HepG2 (cell line): Measurements from ENCODE around the gene UTP15. TPM values are rescaled to one million over a fixed set of nuclear protein-coding genes. Genes with fewer than 3 reads are reported as not detected.

Experiments used
- ATM ChIP-seq: fragments of 450-650 bp; IDR thresholded peaks from 2 replicates; pipeline ENCODE4 v1.7.1; 2017; ENCODE audit warnings: mild to moderate bottlenecking, borderline replicate concordance
- CENPBD1 ChIP-seq: sonication (generic); formaldehyde crosslinking; IDR thresholded peaks from 2 replicates; pipeline ENCODE4 v1.8.0; 2022; ENCODE audit warnings: missing genetic modification reagents, low read depth, mild to moderate bottlenecking, borderline replicate concordance
- CHD2 ChIP-seq: IDR thresholded peaks from 2 replicates; pipeline ENCODE4 v1.6.1; 2011; ENCODE audit warnings: low read depth, low read length, improper control_type of control experiment
- E2F2 ChIP-seq: sonication (generic); formaldehyde crosslinking; IDR thresholded peaks from 2 replicates; pipeline ENCODE4 v1.4.0; 2020; ENCODE audit warnings: missing genetic modification reagents, borderline replicate concordance
- ELF1 ChIP-seq: sonication (generic); formaldehyde crosslinking; IDR thresholded peaks from 2 replicates; pipeline ENCODE4 v1.4.0; 2020; ENCODE audit warnings: missing genetic modification reagents
- ELF4 ChIP-seq: sonication (generic); formaldehyde crosslinking; IDR thresholded peaks from 2 replicates; pipeline ENCODE4 v1.5.0; 2020; ENCODE audit warnings: missing genetic modification reagents, mild to moderate bottlenecking, moderate library complexity, borderline replicate concordance
- FOSL1 ChIP-seq: sonication (generic); formaldehyde crosslinking; IDR thresholded peaks from 2 replicates; pipeline ENCODE4 v1.9.0; 2021; ENCODE audit warnings: missing genetic modification reagents, borderline replicate concordance
- FOXJ3 ChIP-seq: sonication (generic); formaldehyde crosslinking; IDR thresholded peaks from 2 replicates; pipeline ENCODE4 v1.4.0; 2020; ENCODE audit warnings: missing genetic modification reagents, mild to moderate bottlenecking, borderline replicate concordance
- IKZF4 ChIP-seq: sonication (generic); formaldehyde crosslinking; IDR thresholded peaks from 2 replicates; pipeline ENCODE4 v1.5.1; 2020; ENCODE audit warnings: borderline replicate concordance, mild to moderate bottlenecking, low read depth, missing genetic modification reagents; ENCODE audit errors: not compliant biosample characterization
- JUND ChIP-seq: sonication (generic); formaldehyde crosslinking; IDR thresholded peaks from 2 replicates; pipeline ENCODE4 v1.8.0; 2022; ENCODE audit warnings: mild to moderate bottlenecking, missing genetic modification reagents
- MIER2 ChIP-seq: IDR thresholded peaks from 2 replicates; pipeline ENCODE4 v1.6.1; 2016; ENCODE audit warnings: missing biosample characterization, missing genetic modification reagents
- MTA3 ChIP-seq: sonication (generic); formaldehyde crosslinking; IDR thresholded peaks from 2 replicates; pipeline ENCODE4 v1.4.0; 2020; ENCODE audit warnings: missing genetic modification reagents
- NBN ChIP-seq: fragments of 450-650 bp; conservative IDR thresholded peaks from 2 replicates; pipeline ENCODE4 v1.6.1; 2017
- PHB2 ChIP-seq: fragments of 450-650 bp; IDR thresholded peaks from 2 replicates; pipeline ENCODE4 v1.6.1; 2018; ENCODE audit not compliant: partially characterized antibody
- PRDM15 ChIP-seq: sonication (generic); formaldehyde crosslinking; IDR thresholded peaks from 2 replicates; pipeline ENCODE4 v1.4.0; 2020; ENCODE audit warnings: missing genetic modification reagents
- RORA ChIP-seq: sonication (generic); formaldehyde crosslinking; IDR thresholded peaks from 2 replicates; pipeline ENCODE4 v1.5.0; 2020; ENCODE audit warnings: mild to moderate bottlenecking, missing genetic modification reagents, moderate library complexity
- U2AF1 ChIP-seq: fragments of 200-400 bp; formaldehyde crosslinking; optimal IDR thresholded peaks from 2 replicates; pipeline ENCODE3; 2017; ENCODE audit warnings: mild to moderate bottlenecking, low read depth, low read length
- ZBTB20 ChIP-seq: sonication (generic); formaldehyde crosslinking; IDR thresholded peaks from 2 replicates; pipeline ENCODE4 v1.8.1; 2023; ENCODE audit warnings: missing genetic modification reagents, low read depth, mild to moderate bottlenecking, borderline replicate concordance
- ZFP90 ChIP-seq: sonication (generic); formaldehyde crosslinking; IDR thresholded peaks from 2 replicates; pipeline ENCODE4 v1.8.0; 2022; ENCODE audit warnings: missing genetic modification reagents, mild to moderate bottlenecking, inconsistent platforms, borderline replicate concordance
- ZIK1 ChIP-seq: sonication (generic); formaldehyde crosslinking; IDR thresholded peaks from 2 replicates; pipeline ENCODE4 v1.5.0; 2020; ENCODE audit warnings: mild to moderate bottlenecking, low read depth, missing genetic modification reagents, borderline replicate concordance
- ZNF503 ChIP-seq: sonication (generic); formaldehyde crosslinking; IDR thresholded peaks from 2 replicates; pipeline ENCODE4 v1.4.0; 2020; ENCODE audit warnings: missing genetic modification reagents
- ZNF772 ChIP-seq: sonication (generic); formaldehyde crosslinking; IDR thresholded peaks from 2 replicates; pipeline ENCODE4 v1.5.0; 2020; ENCODE audit warnings: mild to moderate bottlenecking, missing genetic modification reagents
- ZNF841 ChIP-seq: sonication (generic); formaldehyde crosslinking; IDR thresholded peaks from 2 replicates; pipeline ENCODE4 v1.8.1; 2023; ENCODE audit warnings: missing genetic modification reagents, borderline replicate concordance
- polyA plus RNA-seq, 8 experiments: library from polyadenylated mRNA; depleted of rRNA in 3 of 8; stranded (reverse) in 7 of 8; unstranded in 1 of 8; fragments of >200 nt; fragmentation: Illumina TruSeq in 4 of 8; extraction: Trizol in 4 of 8; gene quantifications; 2 replicates each; pipeline versions ENCODE4 v1.2.1 to v1.2.3, GENCODE V29; 2011 to 2016; ENCODE audit warnings: low read depth in 4 of 8, missing spikeins in 1 of 8, mixed read lengths in 1 of 8; ENCODE audit not compliant: insufficient read depth in 1 of 8
- total RNA-seq, 5 experiments: library from RNA; depleted of rRNA; stranded (reverse); fragments of >200 nt; fragmentation: Illumina TruSeq; extraction: Trizol; gene quantifications; 2 replicates each; pipeline ENCODE4 v1.2.3, GENCODE V29; 2016; ENCODE audit warnings: low read depth in 1 of 5

UTP15 gene
- total and polyA plus RNA-seq, 2 of the 13 experiments (the other 11 are each of a cell fraction or from before 2014, with no cell fraction given): 7.3 to 35.8 TPM

GRCh38 chr5:73625944-73626811 lies 60.6 kb downstream of the UTP15 start, which contains the start of gene ARHGEF28 (continued):
- TF ChIP-seq ZFP90 (no peak), MIER2 (CRISPR knock-in tag) (no peak), JUND (CRISPR knock-in tag) (no peak), E2F2 (CRISPR knock-in tag) (no peak), U2AF1 (no peak), ELF1 (CRISPR knock-in tag) (no peak), ZNF503 (CRISPR knock-in tag) (no peak), CHD2 (no peak), ZIK1 (CRISPR knock-in tag) (0 out of 2 replicates have a peak, but pooled peaks have one; percentile 36), RORA (no peak), ZBTB20 (CRISPR knock-in tag) (no peak), CENPBD1 (CRISPR knock-in tag) (no peak; the same call in 1 of the 2 replicates), ELF4 (CRISPR knock-in tag) (no peak), ZNF841 (CRISPR knock-in tag) (no peak), FOXJ3 (CRISPR knock-in tag) (no peak), PRDM15 (CRISPR knock-in tag) (no peak), ZNF772 (CRISPR knock-in tag) (no peak; the same call in 1 of the 2 replicates), FOSL1 (CRISPR knock-in tag) (no peak), PHB2 (no peak), MTA3 (CRISPR knock-in tag) (no peak), ATM (no peak), IKZF4 (no peak), NBN (no peak)
